ENCODE results near the gene B4GALNT4. TPM values are rescaled to one million over a fixed set of nuclear protein-coding genes. Genes with fewer than 3 reads are reported as not detected.
"Not testable (repeated sequence)": the region's sequence is repeated elsewhere in the genome, so short reads cannot be mapped to it uniquely, and the experiment has no call there.

Gene B4GALNT4
- total RNA-seq, 4 donors from 2014 or later, result 2.5 to 12.0 (median 5.7) TPM

DNA sequence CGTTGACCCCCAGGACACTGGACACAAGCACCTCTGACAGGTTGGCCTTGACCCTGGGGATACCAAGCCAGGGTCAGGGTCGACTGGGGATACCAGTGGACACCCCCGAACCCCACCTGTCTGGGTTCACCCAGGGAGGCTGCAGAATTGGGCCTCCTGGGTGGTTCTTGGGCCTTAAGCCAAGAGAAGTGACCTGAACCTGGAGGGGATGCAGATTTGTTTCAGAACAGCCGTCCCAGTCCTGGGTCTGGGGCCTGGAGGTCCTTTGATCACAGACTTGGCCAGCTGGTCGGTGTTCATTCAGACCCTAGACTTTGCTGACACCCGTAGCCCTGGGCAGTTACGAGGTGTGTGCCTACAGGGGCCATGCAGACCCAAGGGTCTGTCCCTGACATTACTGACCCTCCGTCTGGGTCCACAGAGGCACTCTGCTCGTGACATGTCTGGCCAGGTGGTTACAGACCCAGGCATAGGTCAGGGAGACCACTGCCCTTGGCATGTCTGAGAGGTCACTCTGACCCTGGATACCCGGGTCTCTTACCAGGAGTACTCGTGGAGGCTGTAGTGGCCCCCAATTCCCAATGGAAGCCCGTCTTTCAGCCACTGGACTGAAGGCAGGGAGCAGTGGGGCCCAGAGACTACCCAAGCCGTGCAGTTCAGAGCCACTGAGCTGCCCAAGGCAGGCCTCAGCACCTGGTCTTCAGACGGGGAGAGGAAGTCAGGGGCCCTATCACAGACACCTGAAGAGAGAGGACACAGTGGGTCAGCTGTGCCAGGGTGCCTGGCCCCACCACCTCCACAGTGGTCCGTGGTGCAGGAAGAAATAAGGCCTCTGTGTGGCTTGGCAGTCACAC lies 39.1 kb downstream of the B4GALNT4 start:
- intact Hi-C loops (cut with DNase I), result loop anchor here (5.0 kb wide), 1 partner anchor 104 kb away; no protein-coding TSS in a partner anchor

DNA sequence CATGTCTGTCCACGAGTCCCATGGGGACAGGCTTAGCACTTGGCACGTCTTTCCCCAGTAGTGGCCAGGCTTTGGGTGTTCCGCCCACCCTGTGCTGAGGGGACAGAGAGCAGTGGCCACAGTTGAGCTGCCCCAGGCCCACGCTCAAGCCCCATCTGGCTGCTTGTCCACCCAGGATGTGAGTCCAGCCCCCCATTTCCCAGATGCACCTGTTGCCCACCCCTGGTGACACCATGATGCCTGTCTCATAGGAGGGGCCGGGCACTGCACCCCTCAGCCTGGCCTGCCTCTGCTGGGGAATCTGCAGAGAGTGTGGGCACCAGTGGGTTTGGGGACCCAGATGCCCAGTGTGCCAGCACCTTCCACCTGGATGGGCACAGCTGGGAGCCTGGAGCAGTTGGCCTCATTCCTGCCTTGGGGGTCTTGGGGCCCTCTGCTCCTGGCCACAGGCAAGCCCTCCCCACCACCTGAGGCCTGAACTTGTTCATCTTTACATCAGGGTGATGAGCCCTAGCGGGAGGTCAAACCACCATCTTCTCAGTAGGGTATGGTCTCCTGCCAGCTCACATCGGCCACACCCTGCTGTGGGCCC lies 39.8 kb downstream of the B4GALNT4 start:
- Histone ChIP-seq H3K4me1 (peaks cover 16 to 26% (median 24%) of the 10 kb centered on the region in 4 donors), H3K9me3 (no peaks in the 10 kb centered on the region), H3K27me3 (peaks cover 0 to 14% (median 0%) of the 10 kb centered on the region in 4 donors), H3K36me3 (no peaks in the 10 kb centered on the region), H3K27ac (replicated peaks in 1 of 4) (no peak overlapping the region), H3K4me3 (no peak overlapping the region)
- intact Hi-C loops (cut with DNase I), result loop anchor here (5.0 kb wide), 1 partner anchor 103 kb away; no protein-coding TSS in a partner anchor
- 96% methylated on average over 4 of the region's 7 CpGs for WGBS
- DNase-seq (ENCODE audit: extremely low spot score), result no peak
- no peak for TF ChIP-seq POLR2A (IDR thresholded peaks at IDR 0.05; ENCODE audit: low read depth)
- no peak for TF ChIP-seq EP300 (IDR thresholded peaks at IDR 0.05)
- TF ChIP-seq POLR2AphosphoS5 (IDR thresholded peaks at IDR 0.05), result no peak
- TF ChIP-seq, protein P1, sequence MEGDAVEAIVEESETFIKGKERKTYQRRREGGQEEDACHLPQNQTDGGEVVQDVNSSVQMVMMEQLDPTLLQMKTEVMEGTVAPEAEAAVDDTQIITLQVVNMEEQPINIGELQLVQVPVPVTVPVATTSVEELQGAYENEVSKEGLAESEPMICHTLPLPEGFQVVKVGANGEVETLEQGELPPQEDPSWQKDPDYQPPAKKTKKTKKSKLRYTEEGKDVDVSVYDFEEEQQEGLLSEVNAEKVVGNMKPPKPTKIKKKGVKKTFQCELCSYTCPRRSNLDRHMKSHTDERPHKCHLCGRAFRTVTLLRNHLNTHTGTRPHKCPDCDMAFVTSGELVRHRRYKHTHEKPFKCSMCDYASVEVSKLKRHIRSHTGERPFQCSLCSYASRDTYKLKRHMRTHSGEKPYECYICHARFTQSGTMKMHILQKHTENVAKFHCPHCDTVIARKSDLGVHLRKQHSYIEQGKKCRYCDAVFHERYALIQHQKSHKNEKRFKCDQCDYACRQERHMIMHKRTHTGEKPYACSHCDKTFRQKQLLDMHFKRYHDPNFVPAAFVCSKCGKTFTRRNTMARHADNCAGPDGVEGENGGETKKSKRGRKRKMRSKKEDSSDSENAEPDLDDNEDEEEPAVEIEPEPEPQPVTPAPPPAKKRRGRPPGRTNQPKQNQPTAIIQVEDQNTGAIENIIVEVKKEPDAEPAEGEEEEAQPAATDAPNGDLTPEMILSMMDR (IDR thresholded peaks at IDR 0.05), result no peak

More for the DNA sequence above, 39.1 kb downstream of the B4GALNT4 start:
- no peak overlapping the region for H3K27ac ChIP-seq (replicated peaks in 1 of 4)
- no peak overlapping the region for H3K4me3 ChIP-seq
- peaks cover 16 to 26% (median 24%) of the 10 kb centered on the region in 4 donors for H3K4me1 ChIP-seq
- no peak for DNase-seq (ENCODE audit: extremely low spot score)
- WGBS, result 89% methylated on average over 11 of the region's 15 CpGs
- TF ChIP-seq EP300 (IDR thresholded peaks at IDR 0.05), result no peak
- TF ChIP-seq, protein P1 (IDR thresholded peaks at IDR 0.05), result no peak
- TF ChIP-seq POLR2A (IDR thresholded peaks at IDR 0.05; ENCODE audit: low read depth), result no peak
- TF ChIP-seq POLR2AphosphoS5 (IDR thresholded peaks at IDR 0.05), result no peak
- peaks cover 0 to 12% (median under 1%) of the 10 kb centered on the region in 4 donors for H3K27me3 ChIP-seq
- H3K9me3 ChIP-seq, result no peaks in the 10 kb centered on the region
- no peaks in the 10 kb centered on the region for H3K36me3 ChIP-seq

DNA sequence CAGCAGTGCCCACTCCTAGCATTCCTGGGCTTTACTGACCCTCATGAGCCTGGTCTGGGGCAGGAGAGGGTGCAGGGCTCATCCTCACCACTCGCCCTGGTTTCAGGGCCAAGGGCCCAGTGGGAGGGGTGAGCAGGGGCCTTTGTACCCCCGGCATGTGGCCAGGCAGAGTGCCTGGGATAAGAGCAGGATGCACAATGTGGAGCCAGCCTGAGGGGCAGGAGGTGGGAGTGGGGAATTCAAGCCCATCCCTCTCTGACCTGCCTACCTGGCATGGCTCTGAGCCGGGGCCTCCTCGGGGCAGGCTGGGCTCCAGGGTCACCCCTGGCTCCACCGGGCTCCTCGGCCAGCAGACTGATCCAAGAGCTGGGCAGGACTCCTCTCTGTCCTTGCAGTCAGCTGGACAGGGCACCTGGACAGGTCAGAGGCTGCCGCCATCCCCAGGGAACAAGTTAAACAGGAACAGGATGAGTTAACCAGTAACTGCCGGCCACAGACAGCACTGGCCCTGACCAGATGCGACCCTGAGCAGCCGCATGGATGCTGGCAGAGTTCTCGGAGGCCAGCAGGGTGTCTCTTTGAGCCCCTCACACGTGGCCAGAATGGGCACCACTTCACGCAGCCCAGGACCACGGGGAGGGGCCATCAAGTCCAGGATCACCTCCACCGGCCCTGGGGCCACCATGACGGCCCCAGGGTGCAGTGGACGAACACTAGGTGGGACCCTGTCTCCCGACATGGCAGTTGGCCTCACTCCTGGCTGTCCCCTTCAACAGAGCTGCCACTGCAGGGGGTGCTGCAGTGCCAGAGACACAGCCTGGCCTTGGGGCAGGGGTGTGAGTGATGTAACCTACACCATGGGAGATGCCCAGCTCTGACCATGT lies 40.5 kb downstream of the B4GALNT4 start:
- WGBS, result 89% methylated on average over 4 of the region's 18 CpGs
- H3K27me3 ChIP-seq, result peaks cover 0 to 21% (median 0%) of the 10 kb centered on the region in 4 donors
- H3K27ac ChIP-seq (replicated peaks in 1 of 4), result no peak overlapping the region
- DNase-seq (ENCODE audit: extremely low spot score), result no peak
- H3K4me1 ChIP-seq, result peaks cover 16 to 26% (median 24%) of the 10 kb centered on the region in 4 donors
- TF ChIP-seq POLR2AphosphoS5 (IDR thresholded peaks at IDR 0.05) (no peak), POLR2A (IDR thresholded peaks at IDR 0.05; ENCODE audit: low read depth) (no peak), EP300 (IDR thresholded peaks at IDR 0.05) (no peak)
- TF ChIP-seq, protein P1 (IDR thresholded peaks at IDR 0.05), result no peak
- no peaks in the 10 kb centered on the region for H3K36me3 ChIP-seq
- no peaks in the 10 kb centered on the region for H3K9me3 ChIP-seq
- intact Hi-C loops (cut with DNase I), result loop anchor here (5.0 kb wide), 1 partner anchor 102 kb away; no protein-coding TSS in a partner anchor
- no peak overlapping the region for H3K4me3 ChIP-seq

DNA sequence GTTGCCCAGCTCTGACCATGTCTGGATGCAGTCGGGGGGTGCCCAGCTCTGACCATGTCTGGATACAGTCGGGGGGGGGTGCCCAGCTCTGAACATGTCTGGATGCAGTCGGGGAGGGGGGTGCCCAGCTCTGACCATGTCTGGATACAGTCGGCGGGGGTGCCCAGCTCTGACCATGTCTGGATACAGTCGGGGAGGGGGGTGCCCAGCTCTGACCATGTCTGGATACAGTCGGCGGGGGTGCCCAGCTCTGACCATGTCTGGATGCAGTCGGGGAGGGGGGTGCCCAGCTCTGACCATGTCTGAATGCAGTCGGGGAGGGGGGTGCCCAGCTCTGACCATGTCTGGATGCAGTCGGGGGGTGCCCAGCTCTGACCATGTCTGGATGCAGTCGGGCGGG lies 41.4 kb downstream of the B4GALNT4 start:
- peaks cover 0 to 30% (median 5%) of the 10 kb centered on the region in 4 donors for H3K27me3 ChIP-seq
- intact Hi-C loops (cut with DNase I); H3K27ac ChIP-seq (replicated peaks in 1 of 4); DNase-seq (ENCODE audit: extremely low spot score); H3K4me3 ChIP-seq; H3K9me3 ChIP-seq; H3K36me3 ChIP-seq: not testable (repeated sequence)
- peaks cover 11 to 25% (median 20%) of the 10 kb centered on the region in 4 donors for H3K4me1 ChIP-seq
- WGBS, result no CpG with 5 or more reads among the region's 13 CpGs

DNA sequence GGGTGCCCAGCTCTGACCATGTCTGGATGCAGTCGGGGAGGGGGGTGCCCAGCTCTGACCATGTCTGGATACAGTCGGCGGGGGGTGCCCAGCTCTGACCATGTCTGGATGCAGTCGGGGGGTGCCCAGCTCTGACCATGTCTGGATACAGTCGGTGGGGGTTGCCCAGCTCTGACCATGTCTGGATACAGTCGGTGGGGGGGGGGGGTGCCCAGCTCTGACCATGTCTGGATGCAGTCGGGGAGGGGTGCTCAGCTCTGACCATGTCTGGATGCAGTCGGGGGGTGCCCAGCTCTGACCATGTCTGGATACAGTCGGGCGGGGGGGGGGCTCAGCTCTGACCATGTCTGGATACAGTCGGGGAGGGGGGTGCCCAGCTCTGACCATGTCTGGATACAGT lies 42.2 kb downstream of the B4GALNT4 start:
- H3K36me3 ChIP-seq; H3K4me3 ChIP-seq; H3K27ac ChIP-seq (replicated peaks in 1 of 4); intact Hi-C loops (cut with DNase I); H3K9me3 ChIP-seq; DNase-seq (ENCODE audit: extremely low spot score): not testable (repeated sequence)
- peaks cover 0 to 38% (median 13%) of the 10 kb centered on the region in 4 donors for H3K27me3 ChIP-seq
- WGBS, result 95% methylated on average over 6 of the region's 11 CpGs
- peaks cover 7 to 25% (median 20%) of the 10 kb centered on the region in 4 donors for H3K4me1 ChIP-seq

Measured in esophagus muscularis mucosa (tissue), 4 donors.